ENCODE results near the gene LRRC37B.
"Not testable (repeated sequence)": the region's sequence is repeated elsewhere in the genome, so short reads cannot be mapped to it uniquely, and the experiment has no call there.

Gene LRRC37B

DNA sequence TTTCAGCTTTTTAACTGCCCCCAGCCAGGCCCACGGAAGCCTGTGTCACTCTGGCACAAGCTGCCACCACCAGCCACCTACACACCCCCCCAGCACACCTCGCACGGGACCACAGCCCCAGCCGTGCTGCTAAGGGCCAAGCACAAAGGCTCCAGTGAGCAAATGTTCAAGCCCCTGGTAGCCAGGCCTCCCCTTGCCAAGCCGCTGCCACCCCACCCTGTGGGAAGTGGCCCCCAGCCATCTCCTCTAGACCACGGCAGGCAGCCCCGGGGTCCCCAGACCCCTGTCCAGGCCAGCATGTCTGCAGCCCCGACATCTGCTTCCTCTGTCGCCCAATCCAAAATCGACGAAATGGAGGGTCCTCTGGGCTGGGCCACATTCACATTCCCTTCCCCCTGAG, 35.1 kb downstream of the LRRC37B start:
- not testable (repeated sequence) for DNase-seq

DNA sequence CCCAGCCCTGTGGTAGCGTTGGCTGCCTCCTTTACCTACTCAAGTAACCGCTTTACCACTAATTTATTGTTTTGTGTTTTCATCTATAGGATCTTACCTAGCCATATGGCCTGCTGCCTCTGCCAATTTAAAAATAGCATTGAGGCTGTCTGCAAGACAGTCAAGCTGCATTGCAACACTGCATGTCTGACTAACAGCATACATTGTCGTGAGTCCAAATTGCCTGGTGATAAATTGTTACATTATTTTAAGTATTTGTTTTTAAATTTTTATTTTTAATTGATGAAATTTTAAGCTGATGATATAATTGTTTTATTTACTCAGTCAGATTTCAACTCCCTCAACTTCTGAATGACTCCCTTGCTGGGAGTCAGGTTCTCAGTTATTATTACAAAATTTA, 38.4 kb downstream of the LRRC37B start:
- DNase-seq = not testable (repeated sequence)

DNA sequence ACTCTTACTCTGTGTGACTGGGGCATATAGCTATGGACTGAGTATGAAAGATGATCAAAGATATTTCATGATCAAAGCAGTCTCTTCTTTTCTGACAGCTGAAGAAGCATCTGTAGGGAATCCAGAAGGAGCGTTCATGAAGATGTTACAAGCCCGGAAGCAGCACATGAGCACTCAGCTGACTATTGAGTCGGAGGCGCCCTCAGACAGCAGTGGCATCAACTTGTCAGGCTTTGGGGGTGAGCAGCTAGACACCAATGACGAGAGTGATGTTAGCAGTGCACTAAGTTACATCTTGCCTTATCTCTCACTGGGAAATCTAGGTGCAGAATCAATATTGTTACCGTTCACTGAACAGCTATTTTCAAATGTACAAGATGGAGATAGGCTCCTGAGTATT, 40.5 kb downstream of the LRRC37B start:
- DNase-seq = not testable (repeated sequence)

DNA sequence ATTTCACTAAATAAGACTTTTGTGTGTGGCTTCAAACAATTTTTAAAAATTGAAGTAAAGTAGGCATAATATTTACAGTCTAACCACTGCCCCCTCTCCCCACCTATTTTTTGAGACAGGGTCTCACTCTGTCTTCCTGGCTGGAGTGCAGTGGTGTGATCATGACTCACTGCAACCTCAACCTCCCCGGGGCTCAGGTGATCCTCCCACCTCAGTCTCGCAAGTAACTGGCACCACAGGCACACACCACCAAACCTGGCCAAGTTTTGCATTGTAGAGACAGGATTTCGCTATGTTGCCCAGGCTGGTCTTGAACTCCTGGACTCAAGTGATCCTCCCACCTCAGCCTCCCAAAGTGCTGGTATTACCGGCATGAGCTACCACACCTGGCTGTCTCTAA, 47.8 kb downstream of the LRRC37B start:
- DNase-seq = not testable (repeated sequence)

DNA sequence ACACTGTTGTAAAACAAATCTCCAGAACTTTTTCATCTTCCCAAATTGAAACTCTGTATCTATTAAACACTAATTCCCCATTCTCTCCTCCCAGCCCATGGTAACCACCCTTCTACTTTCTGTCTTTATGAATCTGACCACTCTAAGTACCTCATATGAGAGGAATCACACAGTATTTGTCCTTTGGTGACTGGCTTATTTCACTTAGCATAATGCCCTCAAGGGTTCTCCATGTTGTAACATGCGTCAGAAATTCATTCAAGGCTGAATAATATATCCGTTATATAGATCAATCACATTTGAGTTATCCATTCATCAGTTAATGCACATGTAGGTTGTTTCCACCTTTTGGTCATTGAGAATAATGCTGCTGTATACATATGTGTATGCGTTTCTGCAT, 48.2 kb downstream of the LRRC37B start:
- DNase-seq = not testable (repeated sequence)

DNA sequence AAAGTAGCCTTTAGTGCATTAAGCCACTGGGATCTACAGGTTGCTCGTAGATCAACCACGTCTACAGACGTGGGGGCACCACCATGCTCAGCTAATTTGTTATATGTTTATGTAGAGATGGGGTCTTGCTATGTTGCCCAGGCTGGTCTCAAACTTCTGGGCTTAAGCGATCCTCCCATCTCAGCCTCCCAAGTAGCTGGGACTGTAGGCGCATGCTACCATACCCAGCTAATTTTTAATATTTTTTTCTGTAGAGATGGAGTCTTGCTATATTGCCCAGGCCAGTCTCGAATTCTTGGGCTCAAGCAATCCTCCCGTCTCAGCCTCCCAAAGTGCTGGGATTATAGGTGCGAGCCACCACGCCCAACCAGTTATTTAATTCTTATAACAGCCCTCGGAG, 49.3 kb downstream of the LRRC37B start:
- not testable (repeated sequence) for DNase-seq

DNA sequence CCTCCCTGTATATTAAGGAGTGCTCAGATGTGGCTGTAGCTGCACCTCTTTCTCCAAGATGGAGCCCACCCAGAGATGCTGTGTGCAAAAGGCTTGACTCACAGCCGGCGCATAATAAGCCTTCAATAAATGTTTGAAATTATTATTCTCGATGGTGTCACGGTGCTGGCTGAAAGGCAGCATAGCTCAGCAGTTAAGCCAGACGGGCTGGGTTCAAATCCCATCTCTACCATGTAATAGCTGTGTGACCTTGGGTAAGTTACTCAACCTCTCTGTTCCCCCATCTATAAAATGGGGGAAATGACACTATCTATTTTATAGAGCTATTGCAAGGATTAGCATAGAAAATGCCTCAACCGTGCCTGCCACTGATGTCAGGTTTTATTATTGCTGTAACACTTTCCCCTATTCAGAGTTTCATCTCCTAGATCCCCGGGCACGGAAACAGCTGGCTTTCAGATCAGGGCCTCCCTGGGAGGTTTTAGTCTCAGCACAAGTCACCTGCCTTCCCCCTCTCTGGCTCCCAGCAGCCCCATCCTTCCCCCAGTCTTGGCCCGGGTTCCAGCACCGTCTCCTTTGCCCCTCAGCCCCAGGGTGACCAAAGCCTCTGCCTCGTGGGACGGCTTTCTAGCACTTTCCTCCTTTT, 50.4 kb downstream of the LRRC37B start:
- DNase-seq = not testable (repeated sequence)

DNA sequence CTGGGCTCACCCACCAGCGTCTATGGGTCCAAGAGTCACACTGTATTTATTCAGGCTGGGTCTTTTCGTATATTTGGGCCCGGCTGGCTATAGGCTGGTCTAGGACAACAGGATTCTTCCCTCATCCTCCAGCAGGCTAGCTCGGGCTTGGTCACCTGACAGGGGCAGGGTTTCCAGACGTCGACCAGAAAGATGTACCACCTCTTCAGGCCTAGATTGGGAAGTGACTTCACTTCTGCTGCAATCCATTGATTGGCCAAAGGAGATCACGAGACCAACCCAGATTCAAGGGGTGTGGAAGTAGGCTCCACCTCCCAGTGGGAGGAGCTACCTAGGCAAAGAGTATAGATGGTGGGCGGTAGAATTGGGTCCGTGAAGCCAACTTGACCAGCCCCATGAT, 53.5 kb downstream of the LRRC37B start:
- DNase-seq = not testable (repeated sequence)

DNA sequence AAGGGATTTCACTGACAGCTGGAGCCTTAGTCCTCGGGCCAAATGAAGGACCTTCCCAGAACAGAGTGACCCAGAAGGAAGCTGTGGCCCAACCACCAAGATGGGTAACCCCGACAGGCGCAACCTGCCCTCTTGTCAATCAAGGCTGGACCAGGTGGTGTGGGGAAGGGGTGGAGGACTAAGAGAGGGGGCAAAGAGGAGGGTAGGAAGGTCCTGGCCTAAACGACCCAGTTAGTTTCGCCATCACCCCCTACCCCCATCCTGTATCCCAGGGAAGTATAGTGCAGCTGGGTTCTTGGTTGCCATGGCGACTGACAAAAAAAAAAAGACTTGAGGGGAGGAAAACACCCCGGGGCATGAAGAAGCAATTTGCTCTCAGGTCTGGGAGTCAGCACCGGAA, 54.7 kb downstream of the LRRC37B start:
- not testable (repeated sequence) for DNase-seq

DNA sequence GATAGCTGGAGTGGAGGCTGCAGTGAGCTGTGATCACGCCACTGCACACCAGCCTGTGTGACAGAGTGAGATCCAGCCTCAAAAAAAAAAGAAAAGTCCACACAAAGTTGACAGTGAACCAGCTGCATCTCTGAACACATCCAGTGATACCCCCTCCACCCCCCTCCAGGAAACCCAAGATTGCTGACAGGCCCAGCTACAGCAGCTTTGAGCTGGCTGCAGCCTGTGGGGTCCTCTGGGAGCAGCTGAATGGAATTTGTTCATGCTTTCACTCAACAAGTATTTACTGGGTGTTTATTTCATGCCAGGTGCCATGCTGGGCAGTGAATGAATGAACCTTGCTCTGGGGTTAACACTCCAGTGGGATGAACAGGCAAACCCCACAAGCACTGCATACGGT, 56.9 kb downstream of the LRRC37B start:
- DNase-seq = peak; percentile 57

DNA sequence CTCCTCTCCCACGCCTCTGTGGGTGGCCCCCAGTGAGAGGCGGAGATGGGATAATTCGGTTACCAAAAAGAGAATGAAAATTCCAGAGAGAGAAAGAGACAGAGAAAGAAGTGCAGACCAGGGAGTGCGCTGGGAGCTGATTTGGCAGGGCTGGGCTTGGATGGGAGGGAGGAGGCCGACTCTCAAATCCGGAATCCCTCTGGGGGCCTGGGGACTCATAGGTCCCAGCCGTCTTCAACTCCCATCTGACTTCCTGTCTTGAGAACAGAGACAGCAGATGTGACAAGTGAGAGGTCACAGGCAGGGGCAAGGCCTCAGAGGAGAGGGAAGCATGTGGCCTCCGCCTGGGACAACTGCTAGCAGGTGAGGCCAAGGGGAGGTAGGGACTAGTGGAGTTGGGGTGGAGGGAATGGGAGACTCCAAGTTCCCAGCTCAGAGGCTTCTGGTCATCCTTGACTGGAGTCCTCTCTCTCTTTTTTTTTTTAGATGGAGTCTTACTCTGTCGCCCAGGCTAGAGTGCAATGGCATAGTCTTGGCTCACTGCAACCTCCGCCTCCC, 59.0 kb downstream of the LRRC37B start:
- DNase-seq = not testable (repeated sequence)

DNA sequence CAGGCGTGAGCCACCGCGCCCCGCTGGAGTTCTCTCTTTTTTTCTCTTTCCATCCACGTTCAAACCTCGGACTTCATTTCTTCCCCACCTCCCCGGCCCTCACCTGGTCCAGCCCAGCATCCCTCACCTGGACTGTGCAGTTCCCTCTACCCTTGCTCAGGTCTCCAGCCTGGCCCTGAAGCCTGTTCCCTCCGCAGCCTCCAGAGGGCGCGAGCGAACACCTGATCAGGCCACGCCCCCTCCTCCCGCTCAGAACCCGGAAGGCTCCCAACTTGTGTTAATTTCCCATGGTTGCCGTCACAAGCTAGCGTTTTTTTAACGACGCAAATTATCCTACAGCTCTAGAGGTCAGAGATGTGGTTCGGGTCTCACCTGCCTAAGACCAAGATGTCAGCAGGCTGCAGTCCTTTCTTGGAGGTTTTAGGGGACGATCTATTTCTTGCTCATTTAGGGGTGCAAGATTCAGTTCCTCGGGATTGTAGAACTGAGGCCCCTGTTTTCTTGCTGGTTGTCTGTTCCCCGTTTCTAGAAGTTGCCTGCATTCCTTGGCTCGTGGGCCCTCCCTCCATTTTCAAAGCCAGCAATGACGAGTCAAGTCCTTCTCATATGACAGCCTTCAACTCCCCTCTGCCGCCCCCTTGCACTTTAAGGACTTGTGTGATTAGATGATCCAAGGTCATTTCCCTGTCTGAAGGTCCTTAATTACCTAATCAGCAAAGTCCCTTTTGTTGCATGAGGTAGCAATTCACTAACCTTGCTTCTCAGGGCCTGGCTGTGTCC, 59.9 kb downstream of the LRRC37B start:
- not testable (repeated sequence) for DNase-seq

DNA sequence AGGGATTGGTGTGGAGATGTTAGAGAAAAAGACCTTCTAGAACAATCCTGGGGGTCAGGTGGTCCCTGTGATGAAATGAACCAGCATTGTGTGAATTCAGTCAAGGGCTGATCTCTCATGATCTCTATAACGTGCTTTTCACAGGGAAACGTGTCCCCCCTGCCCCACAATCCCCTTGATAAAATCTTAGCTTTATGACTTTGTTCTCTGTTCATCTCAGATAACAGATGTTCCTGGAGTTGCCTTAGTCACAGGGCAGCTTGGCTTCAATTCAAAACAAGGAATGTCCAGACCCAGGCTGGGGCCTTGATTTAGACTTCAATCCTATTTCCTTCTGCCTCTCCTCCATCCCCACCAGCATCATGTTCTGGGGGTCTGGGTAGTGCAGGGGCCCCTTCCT, 61.9 kb downstream of the LRRC37B start:
- not testable (repeated sequence) for DNase-seq

DNA sequence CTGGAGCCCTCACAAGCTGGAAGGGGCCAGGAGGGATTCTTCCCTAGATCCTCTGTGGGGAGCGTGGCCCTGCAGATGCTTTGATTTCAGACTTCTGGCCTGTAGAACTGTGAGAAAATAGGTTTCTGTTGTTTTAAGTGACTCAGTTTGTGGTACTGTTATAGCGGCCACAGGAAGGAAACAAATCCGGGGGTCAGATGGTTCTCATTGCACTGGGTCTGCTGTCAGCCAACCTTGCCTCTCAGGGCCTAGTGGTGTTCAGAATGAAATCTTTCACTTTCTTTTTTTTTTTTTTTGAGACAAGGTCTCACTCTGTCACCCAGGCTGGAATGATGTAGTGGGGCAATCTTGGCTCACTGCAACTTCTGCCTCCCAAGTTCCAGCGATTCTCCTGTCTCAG, 64.8 kb downstream of the LRRC37B start:
- DNase-seq = not testable (repeated sequence)

DNA sequence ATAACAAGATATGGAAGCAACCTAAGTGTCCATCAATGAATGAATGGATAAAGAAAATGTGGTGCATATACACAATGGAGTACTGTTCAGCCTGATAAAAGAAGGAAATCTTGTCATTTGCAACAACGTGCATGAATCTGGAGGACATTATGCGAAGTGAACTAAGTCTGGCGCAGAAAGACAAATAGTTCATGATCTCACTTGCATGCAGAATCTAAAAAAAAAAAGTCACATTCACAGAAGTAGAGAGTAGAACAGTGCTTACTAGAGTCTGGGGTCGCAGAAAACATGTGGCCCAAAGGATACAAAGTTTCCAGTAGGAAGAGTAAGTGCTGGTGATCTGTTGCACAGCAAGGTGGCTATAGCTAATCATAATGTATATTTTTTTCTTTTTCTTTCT, 65.9 kb downstream of the LRRC37B start:
- DNase-seq = not testable (repeated sequence)

DNA sequence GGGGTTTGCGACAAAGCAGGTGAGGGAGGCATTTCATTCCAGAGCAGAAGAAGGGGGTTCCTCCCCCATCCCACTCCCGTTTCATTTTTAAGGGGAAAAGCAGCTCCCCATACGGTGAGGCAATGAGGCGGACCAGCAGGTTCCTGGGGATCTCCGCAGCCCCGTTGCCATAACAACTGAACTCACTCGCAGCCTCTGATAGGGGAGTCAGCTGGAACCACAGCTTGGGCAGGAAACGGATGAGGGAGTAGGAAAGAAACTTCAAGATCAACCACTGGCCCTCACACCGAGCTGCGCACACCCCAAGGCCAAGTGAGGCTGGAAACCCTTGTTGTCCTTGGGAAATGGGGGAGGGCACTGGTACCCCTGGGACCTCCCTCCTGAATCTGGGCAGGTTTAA, 72.6 kb downstream of the LRRC37B start:
- peak; percentile 53 for DNase-seq

DNA sequence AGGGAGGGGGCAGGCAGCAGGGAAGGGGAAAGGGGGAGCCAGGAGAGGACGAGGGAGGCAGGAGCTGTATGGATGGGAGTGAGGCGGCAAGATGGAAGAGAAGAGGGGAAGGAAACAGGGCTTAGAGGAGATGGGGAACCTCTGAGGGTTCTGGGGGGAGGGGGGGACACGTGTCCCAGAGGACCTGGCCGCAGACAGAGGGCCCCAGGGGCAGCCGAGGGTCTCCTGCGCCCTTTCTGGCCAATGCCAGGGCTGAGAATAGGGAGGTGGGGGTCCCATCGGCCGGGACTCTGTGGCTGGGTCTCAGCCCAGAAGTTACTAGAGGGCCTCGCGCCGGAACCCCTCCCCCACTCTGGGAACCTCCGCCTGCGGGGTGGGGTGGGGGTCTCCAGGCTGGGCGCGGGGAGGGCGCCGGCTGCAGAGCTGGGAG, 76.4 kb downstream of the LRRC37B start:
- not testable (repeated sequence) for DNase-seq

DNA sequence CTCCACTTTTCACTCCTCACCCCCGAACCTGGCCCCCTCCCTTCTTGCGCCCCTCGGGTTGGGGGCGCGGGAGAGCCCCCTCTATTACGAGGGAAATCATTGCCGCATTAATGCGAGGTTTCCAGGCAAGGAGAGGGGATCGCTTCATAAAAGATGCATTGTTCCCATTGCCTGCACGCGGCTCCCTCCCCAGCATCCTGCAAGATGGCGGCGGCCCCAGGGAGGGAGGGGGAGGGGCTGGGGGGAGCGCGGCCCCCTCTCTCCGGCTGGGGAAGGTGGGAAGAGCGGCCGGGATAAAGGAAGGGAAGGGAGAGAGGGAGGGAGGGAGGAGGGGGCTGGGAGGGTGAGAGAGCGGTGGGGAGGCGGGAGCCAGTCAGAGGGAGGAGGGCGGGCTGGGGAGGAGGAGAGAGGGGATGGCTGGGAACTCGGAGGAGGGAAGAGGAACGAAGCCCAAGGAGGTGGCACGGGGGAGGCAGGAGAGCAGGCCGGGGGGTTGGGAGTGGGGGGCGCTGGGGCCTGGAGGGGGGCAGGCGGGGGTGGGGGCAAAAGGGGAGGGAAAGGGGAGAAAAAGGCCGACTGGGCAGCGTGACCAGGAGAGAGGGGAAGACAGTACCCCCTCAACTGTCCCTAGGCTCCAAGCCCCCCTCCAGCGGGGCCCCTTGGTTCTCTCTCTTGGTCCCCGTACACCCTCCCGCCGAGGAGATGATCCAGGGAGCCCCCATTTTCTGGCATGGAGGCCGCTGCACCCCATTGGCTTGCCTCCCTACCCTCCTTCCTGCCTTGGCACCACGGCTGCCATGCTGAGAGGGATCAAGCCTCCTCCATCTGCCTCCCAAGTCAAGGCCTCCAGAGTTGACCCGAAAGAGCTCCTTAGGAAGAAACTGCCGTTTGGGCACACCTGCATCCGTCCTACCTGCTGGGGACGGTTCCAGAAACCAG, 77.1 kb downstream of the LRRC37B start:
- DNase-seq = peak; percentile 59

DNA sequence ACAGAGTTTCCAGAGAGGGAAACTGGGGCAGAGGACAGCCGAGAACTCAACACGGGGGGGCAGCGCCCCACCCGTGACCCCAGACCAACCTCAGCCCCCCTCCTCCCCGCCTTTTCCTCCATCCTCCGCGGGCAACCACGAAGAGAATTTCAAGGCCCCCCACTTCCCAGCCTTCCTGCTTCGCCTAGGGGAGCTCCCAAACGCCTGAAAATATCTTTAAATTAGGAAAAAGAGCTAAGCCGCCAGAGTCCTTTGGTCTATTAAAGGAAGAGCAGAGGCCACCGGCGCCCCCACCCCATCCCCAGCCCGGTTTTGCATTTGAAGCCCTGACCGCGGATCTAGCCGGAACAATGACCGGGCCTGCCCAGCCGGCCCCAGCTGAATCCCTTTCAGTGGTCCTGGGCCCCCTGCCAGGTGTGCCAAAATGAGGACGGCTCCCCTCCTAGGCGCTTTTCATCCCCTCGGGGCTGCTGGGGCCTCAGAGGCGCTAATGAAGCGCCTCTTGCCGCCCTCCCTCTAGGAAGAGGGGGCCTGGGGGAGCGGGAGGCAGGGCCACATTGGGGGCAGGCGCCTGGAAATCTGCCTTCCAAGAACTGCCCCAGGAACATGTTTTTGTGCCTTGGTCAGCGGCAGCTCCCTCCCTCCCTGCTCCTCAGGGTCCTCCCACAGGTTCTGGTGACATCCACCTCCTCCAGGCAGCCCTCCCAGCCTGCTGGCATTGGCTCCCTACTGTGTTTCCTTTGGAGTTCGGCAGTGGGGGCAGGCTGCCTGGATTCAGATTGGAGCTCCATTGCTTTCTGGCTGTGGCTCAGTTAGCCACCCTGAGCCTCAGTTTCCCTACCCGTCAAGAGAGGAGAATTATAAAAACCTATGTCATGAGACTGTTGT, 78.0 kb downstream of the LRRC37B start:
- not testable (repeated sequence) for DNase-seq

DNA sequence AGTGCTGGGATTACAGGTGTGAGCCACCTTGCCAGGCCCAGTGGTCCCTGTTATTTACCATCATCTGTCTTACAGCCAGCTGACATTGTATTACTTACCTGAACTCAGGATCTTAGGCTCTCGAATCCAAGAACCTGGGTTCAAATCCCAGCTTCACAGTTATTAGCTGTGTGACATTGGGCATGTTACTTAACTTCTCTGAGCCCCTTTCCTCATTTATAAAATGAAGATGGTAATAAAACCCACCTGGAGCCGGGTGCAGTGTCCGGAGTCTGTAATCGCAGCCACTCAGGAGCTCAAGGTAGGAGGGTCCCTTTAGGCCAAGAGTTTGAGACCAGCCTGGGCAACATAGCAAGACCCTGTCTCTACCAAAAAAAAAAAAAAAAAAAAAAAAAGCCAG, 79.7 kb downstream of the LRRC37B start:
- not testable (repeated sequence) for DNase-seq

DNA sequence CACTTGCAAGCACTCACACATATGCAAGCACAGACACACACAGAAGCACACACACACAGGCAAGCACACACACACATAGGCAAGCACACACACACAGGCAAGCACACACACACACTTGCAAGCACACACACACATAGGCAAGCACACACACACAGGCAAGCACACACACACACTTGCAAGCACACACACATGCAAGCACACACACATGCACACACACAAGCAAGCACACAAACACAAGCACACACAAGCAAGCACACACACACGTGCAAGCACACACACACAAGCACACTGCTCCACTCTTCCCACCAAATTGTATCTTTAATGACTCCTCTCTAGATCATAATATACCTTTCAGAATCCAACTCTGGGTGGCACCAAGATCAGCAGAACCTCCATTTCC, 84.9 kb downstream of the LRRC37B start:
- DNase-seq = not testable (repeated sequence)

Measured in fibroblast of skin of scalp (primary cell).